ENCODE measurements around the gene LAIR1. TPM values are rescaled to one million over a fixed set of nuclear protein-coding genes. Genes with fewer than 3 reads are reported as not detected.

Gene LAIR1
- not detected in 2 replicates for total RNA-seq

GRCh38 chr19:54364775-54365257 lies at the start of gene LAIR1:
Gene LAIR1 (minus strand): TSS chr19:54364931. CDS start chr19:54364804, 127 bp downstream.

GRCh38 chr19:54312436-54313377 lies 52.0 kb downstream of the LAIR1 start, which contains the start of gene LILRA5:
Gene LILRA5 (minus strand): TSS chr19:54313166. CDS start chr19:54313019, 147 bp downstream.

Other genes with a start within 250 kb of the LAIR1 start
- gene TFPT, start 249.3 kb downstream of the LAIR1 start, total RNA-seq, result 18.8 and 21.1 TPM in 2 replicates
- 48.8 and 54.8 TPM in 2 replicates for gene PRPF31, start 249.2 kb downstream of the LAIR1 start, total RNA-seq
- 5.7 and 9.2 TPM in 2 replicates for gene CNOT3, start 227.2 kb downstream of the LAIR1 start, total RNA-seq
- 4.9 and 5.7 TPM in 2 replicates for gene LENG1, start 205.2 kb downstream of the LAIR1 start, total RNA-seq
- gene TMC4, start 191.8 kb downstream of the LAIR1 start, total RNA-seq, result 0.34 and 0.54 TPM in 2 replicates
- gene MBOAT7, start 175.4 kb downstream of the LAIR1 start, total RNA-seq, result 6.6 and 8.7 TPM in 2 replicates
- 40.1 and 41.5 TPM in 2 replicates for gene TSEN34, start 173.6 kb downstream of the LAIR1 start, total RNA-seq
- 3,120 and 3,598 TPM in 2 replicates for gene RPS9, start 164.1 kb downstream of the LAIR1 start, total RNA-seq
- gene LILRB3, start 141.9 kb downstream of the LAIR1 start, total RNA-seq, result not detected in 2 replicates
- not detected in 2 replicates for gene LILRA6, start 122.1 kb downstream of the LAIR1 start, total RNA-seq
- gene LILRB5, start 107.7 kb downstream of the LAIR1 start, total RNA-seq, result not detected in 2 replicates
- gene LILRB2, start 83.8 kb downstream of the LAIR1 start, total RNA-seq, result not detected in 2 replicates
- not detected in 2 replicates for gene LILRA5, start 51.8 kb downstream of the LAIR1 start, total RNA-seq
- gene LILRA4, start 25.8 kb downstream of the LAIR1 start, total RNA-seq, result not detected in 2 replicates
- not detected in 2 replicates for gene TTYH1, start 50.5 kb upstream of the LAIR1 start, total RNA-seq
- gene LENG8, start 84.3 kb upstream of the LAIR1 start, total RNA-seq, result 21.0 and 27.4 TPM in 2 replicates
- gene LENG9, start 98.8 kb upstream of the LAIR1 start, total RNA-seq, result 6.2 and 6.4 TPM in 2 replicates
- 54.7 and 66.4 TPM in 2 replicates for gene CDC42EP5, start 108.4 kb upstream of the LAIR1 start, total RNA-seq
- gene LAIR2, start 137.9 kb upstream of the LAIR1 start, total RNA-seq, result not detected in 2 replicates
- not detected in 2 replicates for gene LILRA2, start 208.9 kb upstream of the LAIR1 start, total RNA-seq
- gene LILRA1, start 228.7 kb upstream of the LAIR1 start, total RNA-seq, result not detected in 2 replicates

Measured in dermis lymphatic vessel endothelial cell (primary cell).